Measurements from ENCODE around the gene PIP5K1B. TPM values are rescaled to one million over a fixed set of nuclear protein-coding genes. Genes with fewer than 3 reads are reported as not detected.

PIP5K1B gene
- total and polyA plus RNA-seq, 2 of the 13 experiments (the other 11 are each of a cell fraction or from before 2014, with no cell fraction given) = 15.8 to 17.5 TPM

DNA sequence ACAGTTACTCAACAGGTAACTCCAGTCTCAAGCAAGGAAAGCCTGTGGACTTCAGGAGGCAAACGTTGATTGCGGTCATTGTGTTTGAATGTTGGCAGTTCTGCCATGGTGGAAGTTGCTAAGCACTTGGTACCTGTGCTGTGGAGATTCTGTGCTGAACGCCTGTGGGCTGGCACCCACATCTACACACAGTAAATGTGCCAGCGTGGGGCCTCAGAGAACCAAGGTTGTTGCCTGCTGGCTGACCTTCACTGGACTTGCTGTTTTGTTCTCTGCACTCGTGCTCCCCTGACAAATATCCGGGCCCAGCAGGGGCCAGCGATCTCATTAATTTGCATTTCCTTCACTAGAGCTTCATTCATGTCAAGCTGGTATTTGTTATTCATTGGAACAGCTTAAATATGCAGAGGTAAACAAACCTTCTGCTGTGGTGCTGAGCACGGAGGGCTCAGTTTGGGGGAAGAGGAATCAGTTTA lies 167.0 kb downstream of the PIP5K1B start:
- TF ChIP-seq JARID2 (CRISPR knock-in tag; IDR thresholded peaks at IDR 0.05; ENCODE audit: insufficient replicate concordance) = no peak
- no peak for TF ChIP-seq KLF13 (CRISPR knock-in tag; IDR thresholded peaks at IDR 0.05)
- TF ChIP-seq, protein P1, sequence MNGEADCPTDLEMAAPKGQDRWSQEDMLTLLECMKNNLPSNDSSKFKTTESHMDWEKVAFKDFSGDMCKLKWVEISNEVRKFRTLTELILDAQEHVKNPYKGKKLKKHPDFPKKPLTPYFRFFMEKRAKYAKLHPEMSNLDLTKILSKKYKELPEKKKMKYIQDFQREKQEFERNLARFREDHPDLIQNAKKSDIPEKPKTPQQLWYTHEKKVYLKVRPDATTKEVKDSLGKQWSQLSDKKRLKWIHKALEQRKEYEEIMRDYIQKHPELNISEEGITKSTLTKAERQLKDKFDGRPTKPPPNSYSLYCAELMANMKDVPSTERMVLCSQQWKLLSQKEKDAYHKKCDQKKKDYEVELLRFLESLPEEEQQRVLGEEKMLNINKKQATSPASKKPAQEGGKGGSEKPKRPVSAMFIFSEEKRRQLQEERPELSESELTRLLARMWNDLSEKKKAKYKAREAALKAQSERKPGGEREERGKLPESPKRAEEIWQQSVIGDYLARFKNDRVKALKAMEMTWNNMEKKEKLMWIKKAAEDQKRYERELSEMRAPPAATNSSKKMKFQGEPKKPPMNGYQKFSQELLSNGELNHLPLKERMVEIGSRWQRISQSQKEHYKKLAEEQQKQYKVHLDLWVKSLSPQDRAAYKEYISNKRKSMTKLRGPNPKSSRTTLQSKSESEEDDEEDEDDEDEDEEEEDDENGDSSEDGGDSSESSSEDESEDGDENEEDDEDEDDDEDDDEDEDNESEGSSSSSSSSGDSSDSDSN (CRISPR knock-in tag; IDR thresholded peaks at IDR 0.05) = no peak
- no peak for TF ChIP-seq ZNF678 (CRISPR knock-in tag; IDR thresholded peaks at IDR 0.05)
- TF ChIP-seq ZNF652 (CRISPR knock-in tag; IDR thresholded peaks at IDR 0.05; ENCODE audit: borderline replicate concordance, low read depth) = no peak
- no peak for TF ChIP-seq ZNF781 (CRISPR knock-in tag; IDR thresholded peaks at IDR 0.05; ENCODE audit: borderline replicate concordance, not compliant biosample characterization)
- no peak for TF ChIP-seq FOXA3 (CRISPR knock-in tag; IDR thresholded peaks at IDR 0.05)
- TF ChIP-seq ZSCAN21 (CRISPR knock-in tag; IDR thresholded peaks at IDR 0.05; ENCODE audit: borderline replicate concordance) = no peak
- TF ChIP-seq ZNF230 (CRISPR knock-in tag; IDR thresholded peaks at IDR 0.05) = no peak
- no peak for TF ChIP-seq ATF4 (CRISPR knock-in tag; IDR thresholded peaks at IDR 0.05)
- no peak for TF ChIP-seq GZF1 (CRISPR knock-in tag; IDR thresholded peaks at IDR 0.05)
- TF ChIP-seq SCMH1 (CRISPR knock-in tag; IDR thresholded peaks at IDR 0.05; ENCODE audit: borderline replicate concordance) = no peak
- TF ChIP-seq ZNF296 (CRISPR knock-in tag; conservative IDR thresholded peaks at IDR 0.05) = no peak
- TF ChIP-seq ETV5 (CRISPR knock-in tag; IDR thresholded peaks at IDR 0.05; ENCODE audit: borderline replicate concordance) = no peak
- no peak for TF ChIP-seq GTF3A (CRISPR knock-in tag; conservative IDR thresholded peaks at IDR 0.05)
- TF ChIP-seq TBL1XR1 (IDR thresholded peaks at IDR 0.05; ENCODE audit: borderline replicate concordance, low read length, partially characterized antibody) = no peak
- TF ChIP-seq IKZF1 (IDR thresholded peaks at IDR 0.05) = no peak
- TF ChIP-seq ZNF362 (CRISPR knock-in tag; IDR thresholded peaks at IDR 0.05; ENCODE audit: borderline replicate concordance) = no peak
- no peak for TF ChIP-seq ZNF432 (CRISPR knock-in tag; IDR thresholded peaks at IDR 0.05; ENCODE audit: borderline replicate concordance)
- no peak for TF ChIP-seq ZNF768 (CRISPR knock-in tag; IDR thresholded peaks at IDR 0.05)
- in situ Hi-C loops (cut with HindIII; ENCODE audit: extremely low pct_ligation_motif_present, low pct_unique_long_range_greater_than_20kb) (no loop called here), intact Hi-C loops (cut with micrococcal nuclease; ENCODE audit: unreplicated experiment) (no loop called here)
- ATAC-seq (no peak), DNase-seq (ENCODE audit: low spot score) (no peak), FAIRE-seq (no peak)
- no peak overlapping the region for H2AFZ ChIP-seq (ENCODE audit: low read length)
- no peaks in the 10 kb centered on the region for H3K9me3 ChIP-seq (ENCODE audit: low read length)
- BruUV-seq (replicated peaks) = no TSS peak
- H4K20me1 ChIP-seq (ENCODE audit: insufficient read depth, low read length) = no peaks in the 10 kb centered on the region
- H3K27ac ChIP-seq (ENCODE audit: extremely low read length, insufficient read depth, low read length) = no peak overlapping the region
- H3K4me3 ChIP-seq (replicated peaks in 1 of 3; ENCODE audit: insufficient read depth in 1 of 3, low read depth in 2 of 3, low read length in 3 of 3) = no peak overlapping the region
- CTCF ChIA-PET (ENCODE audit: low intra/inter-chr PET ratio, low total read pairs) = no interaction called here
- POLR2A ChIA-PET = no interaction called here
- H3K9ac ChIP-seq (ENCODE audit: insufficient read depth, low read depth, low read length) = no peak overlapping the region
- H3K27me3 ChIP-seq (ENCODE audit: control insufficient read depth in 1 of 2, insufficient read depth in 2 of 2, low read length in 2 of 2) = no peaks in the 10 kb centered on the region
- H3K4me1 ChIP-seq (ENCODE audit: insufficient read depth, low read length) = peaks cover 11% of the 10 kb centered on the region; the same call in 1 of the 2 replicates
- H3K4me2 ChIP-seq (ENCODE audit: low read depth, low read length) = no peak overlapping the region
- peaks cover 0 to 7% of the 10 kb centered on the region in 2 experiments; a peak in 2 of 5 replicates for H3K36me3 ChIP-seq (replicated peaks in 1 of 2; ENCODE audit: control insufficient read depth in 1 of 2, insufficient read depth in 2 of 2, low read length in 2 of 2)
- WGBS (ENCODE audit: low lambda C conversion rate) = 83% methylated on average over 7 of the region's 8 CpGs
- no peaks in the 10 kb centered on the region for H3K79me2 ChIP-seq (ENCODE audit: insufficient read depth, low read length)
